ENCODE results near the gene RBM28. TPM values are rescaled to one million over a fixed set of nuclear protein-coding genes. Genes with fewer than 3 reads are reported as not detected.

RBM28 gene
- total RNA-seq, 2 donors from 2014 or later = 13.8 to 29.7 TPM

DNA sequence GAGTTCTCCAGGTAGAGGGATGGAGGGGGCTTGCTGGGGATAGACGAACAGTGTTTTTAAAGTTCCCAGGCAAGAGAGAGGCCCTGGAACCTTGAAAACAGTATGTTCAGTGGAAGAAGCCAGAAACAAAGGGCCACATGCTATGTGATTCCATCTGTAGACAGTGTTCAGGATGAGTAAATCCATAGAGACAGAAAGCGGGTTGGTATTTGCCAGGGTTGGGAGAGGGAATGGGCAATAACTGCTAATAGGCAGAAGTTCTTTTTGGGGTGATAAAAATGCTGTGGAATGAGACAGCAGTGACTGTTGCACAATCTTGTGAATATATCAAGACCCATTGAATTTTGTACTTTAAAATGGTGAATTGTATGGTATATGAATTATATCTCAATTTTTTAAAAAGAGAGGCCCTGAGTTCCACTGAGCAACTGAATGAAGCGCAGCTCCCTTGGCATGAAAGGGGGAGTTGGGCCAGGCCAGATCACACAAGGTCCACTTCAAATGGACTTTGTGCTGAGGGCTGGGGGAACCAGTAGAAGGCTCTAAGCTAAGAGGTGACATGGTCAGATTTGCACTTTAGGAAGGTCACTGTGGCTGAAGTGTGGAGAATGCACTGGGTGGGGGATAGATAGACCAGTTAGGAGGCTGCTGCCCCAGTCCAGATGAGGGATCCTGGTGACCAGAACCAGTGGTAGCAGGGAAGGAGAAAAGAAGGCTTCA is 68.7 kb downstream of the RBM28 start:
- Histone ChIP-seq H3K9me3 (no peaks in the 10 kb centered on the region), H3K27ac (no peak overlapping the region), H3K27me3 (replicated peaks; ENCODE audit: insufficient read depth) (no peaks in the 10 kb centered on the region), H3K4me1 (replicated peaks) (no peaks in the 10 kb centered on the region), H3K36me3 (no peaks in the 10 kb centered on the region), H3K4me3 (no peak overlapping the region)
- 61% methylated on average over 3 of the region's 3 CpGs for WGBS
- no peak for DNase-seq (ENCODE audit: low spot score)
- TF ChIP-seq POLR2A (IDR thresholded peaks at IDR 0.05) (no peak), POLR2AphosphoS5 (IDR thresholded peaks at IDR 0.05) (no peak)
- TF ChIP-seq, protein P1, sequence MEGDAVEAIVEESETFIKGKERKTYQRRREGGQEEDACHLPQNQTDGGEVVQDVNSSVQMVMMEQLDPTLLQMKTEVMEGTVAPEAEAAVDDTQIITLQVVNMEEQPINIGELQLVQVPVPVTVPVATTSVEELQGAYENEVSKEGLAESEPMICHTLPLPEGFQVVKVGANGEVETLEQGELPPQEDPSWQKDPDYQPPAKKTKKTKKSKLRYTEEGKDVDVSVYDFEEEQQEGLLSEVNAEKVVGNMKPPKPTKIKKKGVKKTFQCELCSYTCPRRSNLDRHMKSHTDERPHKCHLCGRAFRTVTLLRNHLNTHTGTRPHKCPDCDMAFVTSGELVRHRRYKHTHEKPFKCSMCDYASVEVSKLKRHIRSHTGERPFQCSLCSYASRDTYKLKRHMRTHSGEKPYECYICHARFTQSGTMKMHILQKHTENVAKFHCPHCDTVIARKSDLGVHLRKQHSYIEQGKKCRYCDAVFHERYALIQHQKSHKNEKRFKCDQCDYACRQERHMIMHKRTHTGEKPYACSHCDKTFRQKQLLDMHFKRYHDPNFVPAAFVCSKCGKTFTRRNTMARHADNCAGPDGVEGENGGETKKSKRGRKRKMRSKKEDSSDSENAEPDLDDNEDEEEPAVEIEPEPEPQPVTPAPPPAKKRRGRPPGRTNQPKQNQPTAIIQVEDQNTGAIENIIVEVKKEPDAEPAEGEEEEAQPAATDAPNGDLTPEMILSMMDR (IDR thresholded peaks at IDR 0.05) = no peak
- intact Hi-C loops (cut with DNase I) = no loop called here

DNA sequence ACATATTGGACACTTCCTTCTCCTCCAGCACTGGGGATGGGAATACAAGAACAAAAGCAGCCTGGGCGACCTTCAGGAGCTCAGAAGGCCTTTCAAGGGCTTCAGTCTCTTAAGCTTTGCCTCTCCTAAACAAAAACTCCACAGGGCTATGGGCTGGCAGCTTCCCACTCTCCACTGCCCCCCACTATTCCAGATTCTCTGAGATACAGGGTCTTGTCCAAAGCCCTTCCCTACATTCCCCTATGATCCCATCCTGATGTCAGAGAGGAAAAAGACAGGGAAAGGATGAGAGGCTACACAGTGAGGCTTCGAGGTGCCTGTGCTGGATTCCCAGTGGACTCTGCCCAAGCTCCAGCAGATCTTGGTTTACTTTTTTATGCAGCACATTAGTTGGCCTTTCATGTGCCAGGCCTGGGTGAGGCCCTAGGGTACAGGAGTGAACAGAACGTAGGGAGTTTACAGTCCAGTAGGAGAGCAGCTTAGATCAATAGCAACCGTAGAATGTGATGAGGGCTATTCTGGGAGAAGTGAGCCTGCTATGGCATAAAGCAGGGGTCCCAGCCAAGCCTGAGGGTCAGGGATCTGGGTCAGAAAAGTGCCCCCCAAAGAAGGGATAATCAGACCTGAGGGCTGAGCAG is 69.3 kb downstream of the RBM28 start:
- no peak for DNase-seq (ENCODE audit: low spot score)
- 85% methylated on average over 4 of the region's 4 CpGs for WGBS
- Histone ChIP-seq H3K9me3 (no peaks in the 10 kb centered on the region), H3K36me3 (no peaks in the 10 kb centered on the region), H3K4me1 (replicated peaks) (no peaks in the 10 kb centered on the region), H3K27ac (no peak overlapping the region), H3K4me3 (no peak overlapping the region), H3K27me3 (replicated peaks; ENCODE audit: insufficient read depth) (no peaks in the 10 kb centered on the region)
- intact Hi-C loops (cut with DNase I) = no loop called here
- TF ChIP-seq, protein P1 (IDR thresholded peaks at IDR 0.05) = no peak
- no peak for TF ChIP-seq POLR2AphosphoS5 (IDR thresholded peaks at IDR 0.05)
- no peak for TF ChIP-seq POLR2A (IDR thresholded peaks at IDR 0.05)

DNA sequence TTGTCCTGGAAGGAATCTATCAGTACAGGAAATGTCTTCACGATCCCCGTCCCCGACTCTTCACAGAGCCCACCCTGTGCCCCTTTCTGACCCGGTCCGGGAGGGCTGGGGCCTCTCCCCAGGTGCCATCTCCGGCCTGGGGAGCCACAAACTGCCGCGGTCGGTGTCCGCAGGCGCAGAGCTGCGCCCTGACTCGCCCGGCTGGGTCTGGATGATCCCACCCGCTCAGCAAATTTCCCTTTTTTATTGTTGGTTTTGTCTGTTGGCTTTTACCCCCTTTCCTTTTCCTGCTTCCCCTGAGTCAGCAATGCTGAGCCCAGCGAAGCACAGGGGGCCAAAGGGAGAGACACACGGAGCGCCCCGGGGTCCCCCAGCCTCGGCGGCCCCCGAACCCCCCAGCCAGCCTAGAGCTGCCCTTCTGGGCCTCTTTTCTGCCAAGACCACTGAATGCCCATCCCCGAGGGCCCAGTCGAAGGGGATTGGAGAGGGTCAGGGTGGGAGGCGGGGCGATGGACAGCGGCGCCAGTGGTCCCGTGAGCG is 71.7 kb downstream of the RBM28 start:
- no peak overlapping the region for H3K4me3 ChIP-seq
- 40% methylated on average over 23 of the region's 30 CpGs for WGBS
- intact Hi-C loops (cut with DNase I) = no loop called here
- no peaks in the 10 kb centered on the region for H3K36me3 ChIP-seq
- H3K4me1 ChIP-seq (replicated peaks) = no peaks in the 10 kb centered on the region
- no peak for DNase-seq (ENCODE audit: low spot score)
- no peaks in the 10 kb centered on the region for H3K9me3 ChIP-seq
- H3K27ac ChIP-seq = no peak overlapping the region
- TF ChIP-seq, protein P1 (IDR thresholded peaks at IDR 0.05) = no peak
- TF ChIP-seq POLR2A (IDR thresholded peaks at IDR 0.05) = no peak
- TF ChIP-seq POLR2AphosphoS5 (IDR thresholded peaks at IDR 0.05) = no peak
- no peaks in the 10 kb centered on the region for H3K27me3 ChIP-seq (replicated peaks; ENCODE audit: insufficient read depth)

DNA sequence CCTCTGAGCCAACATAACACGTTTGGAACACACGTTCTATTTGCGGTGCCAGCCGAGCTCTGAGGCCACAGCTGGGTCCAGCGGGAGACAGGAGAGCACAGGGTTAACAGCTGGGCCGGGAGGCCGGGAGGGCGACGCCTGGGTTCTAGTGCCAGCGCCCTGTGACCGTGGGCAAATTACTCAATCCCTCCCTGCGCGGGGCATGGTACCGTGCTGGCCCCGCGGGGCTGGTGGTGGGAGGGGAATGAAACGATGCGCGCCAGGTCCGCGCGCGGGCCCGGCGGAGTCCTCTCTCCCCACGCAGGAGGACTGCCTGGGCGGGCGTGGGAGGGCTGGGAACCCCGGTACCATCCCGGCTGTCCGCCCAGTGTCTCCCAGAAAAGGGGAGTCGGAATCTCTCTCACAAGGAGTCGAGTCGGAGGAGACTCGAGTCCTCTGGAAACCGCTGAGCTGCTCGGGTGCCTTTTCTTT is 72.2 kb downstream of the RBM28 start:
- TF ChIP-seq, protein P1 (IDR thresholded peaks at IDR 0.05) = no peak
- no peak for TF ChIP-seq POLR2A (IDR thresholded peaks at IDR 0.05)
- TF ChIP-seq POLR2AphosphoS5 (IDR thresholded peaks at IDR 0.05) = no peak
- 10% methylated on average over 37 of the region's 37 CpGs for WGBS
- intact Hi-C loops (cut with DNase I) = no loop called here
- Histone ChIP-seq H3K9me3 (no peaks in the 10 kb centered on the region), H3K36me3 (no peaks in the 10 kb centered on the region), H3K4me1 (replicated peaks) (no peaks in the 10 kb centered on the region), H3K4me3 (peak overlapping the region in 1 of 2 donors; percentile 4), H3K27ac (no peak overlapping the region), H3K27me3 (replicated peaks; ENCODE audit: insufficient read depth) (no peaks in the 10 kb centered on the region)
- no peak for DNase-seq (ENCODE audit: low spot score)
